ENCODE measurements around the gene TMEM127.

TMEM127 gene

GRCh38 chr2:96214554-96214953 is 51.2 kb downstream of the TMEM127 start:
- TF ChIP-seq CTCF (IDR thresholded peaks at IDR 0.05; ENCODE audit: low read depth, low read length): no peak
- H3K36me3 ChIP-seq: no peaks in the 10 kb centered on the region
- DNase-seq: no peak
- no peaks in the 10 kb centered on the region for H3K27me3 ChIP-seq
- no peaks in the 10 kb centered on the region for H3K9me3 ChIP-seq
- no peaks in the 10 kb centered on the region for H3K4me1 ChIP-seq
- no peak overlapping the region for H3K4me3 ChIP-seq (ENCODE audit: low read depth, low read length)

DNA sequence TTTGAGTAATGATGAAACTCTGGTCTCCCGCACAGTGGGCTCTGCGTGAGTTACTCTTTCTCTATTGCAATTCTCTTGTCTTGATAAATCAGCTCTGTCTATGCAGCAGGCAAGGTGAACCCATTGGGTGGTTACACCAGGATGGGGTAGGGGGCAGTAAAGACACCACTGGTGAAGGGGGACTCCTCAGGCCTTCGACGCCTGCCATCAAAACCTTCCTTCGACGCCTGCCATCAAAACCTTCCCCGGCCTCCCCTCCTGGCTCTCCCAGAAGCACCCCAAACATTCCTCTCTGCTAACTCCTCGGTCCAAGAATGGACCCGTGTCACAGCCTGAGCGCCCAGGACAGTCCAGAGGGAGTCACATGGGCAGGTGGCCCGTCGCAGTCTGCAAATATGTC is 52.4 kb downstream of the TMEM127 start:
- H3K36me3 ChIP-seq: no peaks in the 10 kb centered on the region
- H3K9me3 ChIP-seq: no peaks in the 10 kb centered on the region
- no peaks in the 10 kb centered on the region for H3K4me1 ChIP-seq
- no peak for DNase-seq
- H3K4me3 ChIP-seq (ENCODE audit: low read depth, low read length): no peak overlapping the region
- no peak for TF ChIP-seq CTCF (IDR thresholded peaks at IDR 0.05; ENCODE audit: low read depth, low read length)
- H3K27me3 ChIP-seq: no peaks in the 10 kb centered on the region

DNA sequence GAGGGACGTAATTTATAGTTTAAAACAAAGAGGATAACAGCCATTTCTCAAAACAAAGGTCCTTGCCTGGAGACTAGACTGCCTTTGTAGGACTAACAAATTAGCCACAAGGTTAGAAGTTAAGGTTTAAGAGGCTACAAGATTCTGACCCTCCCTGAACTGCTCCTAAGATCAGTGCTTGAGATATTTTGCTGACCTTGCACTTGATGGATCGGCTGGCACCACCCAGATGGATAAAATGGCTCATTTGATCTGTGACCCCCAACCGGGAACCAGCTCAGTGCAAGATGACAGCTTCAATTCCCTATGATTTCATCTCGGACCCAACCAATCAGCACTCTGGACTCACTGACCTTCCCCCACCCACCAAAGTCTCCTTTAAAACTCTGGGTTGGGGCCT is 53.5 kb downstream of the TMEM127 start:
- DNase-seq: no peak
- H3K9me3 ChIP-seq: no peaks in the 10 kb centered on the region

GRCh38 chr2:96209729-96210085 is 56.1 kb downstream of the TMEM127 start:
- Histone ChIP-seq H3K27me3 (no peaks in the 10 kb centered on the region), H3K4me3 (ENCODE audit: low read depth, low read length) (peak overlapping the region; percentile 86), H3K9me3 (no peaks in the 10 kb centered on the region), H3K4me1 (no peaks in the 10 kb centered on the region), H3K36me3 (no peaks in the 10 kb centered on the region; the same call in 1 of the 2 replicates)
- TF ChIP-seq CTCF (IDR thresholded peaks at IDR 0.05; ENCODE audit: low read depth, low read length): no peak
- no peak for DNase-seq

More for the DNA sequence above, 53.5 kb downstream of the TMEM127 start:
- H3K27me3 ChIP-seq: no peaks in the 10 kb centered on the region
- TF ChIP-seq CTCF (IDR thresholded peaks at IDR 0.05; ENCODE audit: low read depth, low read length): no peak
- no peaks in the 10 kb centered on the region for H3K4me1 ChIP-seq
- H3K4me3 ChIP-seq (ENCODE audit: low read depth, low read length): no peak overlapping the region
- H3K36me3 ChIP-seq: no peaks in the 10 kb centered on the region

DNA sequence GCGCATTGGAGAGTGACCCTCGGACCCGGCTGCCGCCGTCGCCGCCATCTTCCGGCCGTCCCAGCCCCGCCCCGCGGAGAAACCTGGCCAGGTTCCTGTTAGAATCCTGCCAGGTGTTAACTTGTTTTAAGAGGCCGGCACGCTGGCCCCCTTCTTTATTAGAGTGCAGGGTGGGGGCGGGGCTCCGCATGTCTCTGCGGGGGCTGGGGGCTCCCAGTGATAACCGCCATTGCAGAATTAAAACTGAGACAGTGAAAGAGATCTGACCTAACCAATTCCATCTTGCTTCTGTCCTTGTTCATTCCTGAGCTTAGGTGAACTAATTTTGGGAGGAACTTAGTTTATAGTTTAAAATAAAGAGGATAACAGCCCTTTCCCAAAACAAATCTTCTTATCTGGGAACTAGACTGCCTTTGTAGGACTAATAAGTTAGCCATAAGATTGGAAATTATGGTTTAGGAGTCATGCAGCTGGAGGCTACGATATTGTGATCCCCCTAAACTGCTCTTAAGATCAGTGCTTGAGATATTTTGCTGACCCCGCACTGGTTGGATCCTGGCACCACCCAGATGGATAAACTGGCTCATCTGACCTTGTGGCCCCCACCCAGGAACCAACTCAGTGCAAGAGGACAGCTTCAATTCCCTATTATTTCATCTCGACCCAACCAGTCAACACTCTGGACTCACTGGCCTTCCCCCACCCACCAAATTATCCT is 56.6 kb downstream of the TMEM127 start:
- DNase-seq: no peak
- peak overlapping the region; percentile 86 for H3K4me3 ChIP-seq (ENCODE audit: low read depth, low read length)
- H3K9me3 ChIP-seq: no peaks in the 10 kb centered on the region
- no peaks in the 10 kb centered on the region for H3K4me1 ChIP-seq
- H3K27me3 ChIP-seq: no peaks in the 10 kb centered on the region
- H3K36me3 ChIP-seq: no peaks in the 10 kb centered on the region; the same call in 1 of the 2 replicates
- TF ChIP-seq CTCF (IDR thresholded peaks at IDR 0.05; ENCODE audit: low read depth, low read length): no peak

GRCh38 chr2:96208143-96209010 is 57.4 kb downstream of the TMEM127 start, which contains the start of gene STARD7:
Gene STARD7, minus strand, starts transcription at chr2:96208827. Its CDS starts 393 bp downstream, at chr2:96208434.
- H3K27me3 ChIP-seq: no peaks in the 10 kb centered on the region
- no peaks in the 10 kb centered on the region for H3K9me3 ChIP-seq
- no peaks in the 10 kb centered on the region; the same call in 1 of the 2 replicates for H3K36me3 ChIP-seq
- no peaks in the 10 kb centered on the region for H3K4me1 ChIP-seq
- peak; percentile 94 for DNase-seq
- peak within 1 kb of the TSS; percentile 86 for H3K4me3 ChIP-seq (ENCODE audit: low read depth, low read length)
- no peak for TF ChIP-seq CTCF (IDR thresholded peaks at IDR 0.05; ENCODE audit: low read depth, low read length)
